Brain microvascular endothelial cell (primary cell): Measurements from ENCODE around the gene FEM1A.
"Not testable (repeated sequence)": the region's sequence is repeated elsewhere in the genome, so short reads cannot be mapped to it uniquely, and the experiment has no call there.

ENCODE experiments used
- DNase-seq: peaks from one replicate; pipeline ENCODE4 v3.0.0-alpha.2; 2020
- H3K27ac ChIP-seq: fragments of 250-450 bp; sonication (Bioruptor Pico); 2 replicates; pipeline ENCODE4 v1.5.1; 2020; ENCODE audit warnings: mild to moderate bottlenecking, moderate library complexity
- H3K27me3 ChIP-seq: fragments of 250-450 bp; sonication (Bioruptor Pico); replicated peaks from 2 replicates; pipeline ENCODE4 v1.5.1; 2020; ENCODE audit warnings: mild to moderate bottlenecking
- H3K36me3 ChIP-seq: fragments of 250-450 bp; sonication (Bioruptor Pico); replicated peaks from 2 replicates; pipeline ENCODE4 v1.5.1; 2020; ENCODE audit warnings: mild to moderate bottlenecking
- H3K4me3 ChIP-seq: 2 replicates; pipeline ENCODE4 v1.5.1; 2011; ENCODE audit warnings: low read depth, mild to moderate bottlenecking, control low read depth, low read length, moderate library complexity
- CTCF ChIP-seq: IDR thresholded peaks from 2 replicates; pipeline ENCODE4 v1.5.1; 2011; ENCODE audit warnings: low read depth, mild to moderate bottlenecking, moderate library complexity, low read length, control low read depth, inconsistent platforms; ENCODE audit errors: missing control alignments
- in situ Hi-C: cut with HindIII; loops from 2 replicates; pipeline ENCODE4 v1.10.0; 2017; ENCODE audit warnings: low sequenced_read_pairs, low pct_ligation_motif_present

Gene FEM1A

GRCh38 chr19:4803736-4804695 is 12.5 kb downstream of the FEM1A start:
- H3K27me3 ChIP-seq, result no peaks in the 10 kb centered on the region
- peak; percentile 34 for DNase-seq
- H3K36me3 ChIP-seq, result no peaks in the 10 kb centered on the region
- in situ Hi-C loops, result no loop called here
- no peak overlapping the region for H3K4me3 ChIP-seq
- H3K27ac ChIP-seq, result no peak overlapping the region
- TF ChIP-seq CTCF, result peak; percentile 90

- H3K36me3 ChIP-seq, H3K4me3 ChIP-seq, in situ Hi-C loops, DNase-seq, H3K27me3 ChIP-seq, H3K27ac ChIP-seq: not testable (repeated sequence)
Measured at GRCh38 chr19:4805140-4805539, 13.6 kb downstream of the FEM1A start.

- H3K36me3 ChIP-seq, result no peaks in the 10 kb centered on the region
- H3K27me3 ChIP-seq, result no peaks in the 10 kb centered on the region
- DNase-seq, result no peak
- no peak overlapping the region for H3K4me3 ChIP-seq
- H3K27ac ChIP-seq, result no peak overlapping the region
- in situ Hi-C loops, result no loop called here
- no peak for TF ChIP-seq CTCF
Measured at GRCh38 chr19:4806384-4806783, 14.8 kb downstream of the FEM1A start.

GRCh38 chr19:4807188-4807587 is 15.7 kb downstream of the FEM1A start:
- Histone ChIP-seq H3K36me3 (no peaks in the 10 kb centered on the region), H3K4me3 (no peak overlapping the region), H3K27ac (no peak overlapping the region), H3K27me3 (no peaks in the 10 kb centered on the region)
- DNase-seq, result no peak
- no peak for TF ChIP-seq CTCF
- in situ Hi-C loops, result no loop called here

GRCh38 chr19:4811328-4812131 is 20.0 kb downstream of the FEM1A start:
- H3K27ac ChIP-seq, result peak overlapping the region; percentile 99
- in situ Hi-C loops, result no loop called here
- peak; percentile 63 for DNase-seq
- H3K27me3 ChIP-seq, result no peaks in the 10 kb centered on the region
- peak; percentile 93 for TF ChIP-seq CTCF
- H3K4me3 ChIP-seq, result no peak overlapping the region
- H3K36me3 ChIP-seq, result peaks cover 6% of the 10 kb centered on the region
